ENCODE results near the gene MRTFA.

DNA sequence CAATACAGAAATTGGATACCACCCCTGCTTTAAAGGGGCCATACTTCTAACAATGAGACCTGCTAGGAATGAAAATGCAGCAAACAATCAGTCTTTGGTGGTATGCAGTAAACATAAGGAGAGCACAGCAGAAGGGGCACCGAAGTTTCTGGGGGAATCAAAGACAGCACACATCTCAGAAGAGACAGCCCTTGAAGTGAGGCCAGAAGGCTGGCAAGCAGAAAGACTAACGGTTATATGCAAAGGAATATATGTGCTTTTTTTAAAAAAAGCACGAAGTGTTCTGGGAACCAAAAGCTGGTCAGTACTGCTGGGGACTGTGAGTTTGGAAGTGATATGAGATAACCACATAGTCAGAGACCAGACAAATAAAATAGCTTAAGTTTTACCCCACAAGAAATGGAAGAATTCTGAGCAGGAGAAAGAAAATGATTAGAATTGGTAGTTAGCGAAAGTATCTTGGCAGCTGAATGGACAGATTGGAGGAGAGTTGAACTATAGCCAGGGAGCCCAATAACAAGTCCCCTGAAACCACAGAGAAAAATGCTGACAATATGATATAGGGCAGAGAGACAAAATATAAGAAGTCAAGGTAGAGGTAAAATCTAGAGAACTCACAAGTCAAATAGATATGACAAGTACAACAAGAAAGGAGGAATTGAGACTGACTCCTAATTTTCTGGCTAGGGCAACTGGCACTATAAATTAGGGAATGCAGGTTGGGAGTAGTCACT lies 125.7 kb downstream of the MRTFA start:
- TF ChIP-seq, protein P1, sequence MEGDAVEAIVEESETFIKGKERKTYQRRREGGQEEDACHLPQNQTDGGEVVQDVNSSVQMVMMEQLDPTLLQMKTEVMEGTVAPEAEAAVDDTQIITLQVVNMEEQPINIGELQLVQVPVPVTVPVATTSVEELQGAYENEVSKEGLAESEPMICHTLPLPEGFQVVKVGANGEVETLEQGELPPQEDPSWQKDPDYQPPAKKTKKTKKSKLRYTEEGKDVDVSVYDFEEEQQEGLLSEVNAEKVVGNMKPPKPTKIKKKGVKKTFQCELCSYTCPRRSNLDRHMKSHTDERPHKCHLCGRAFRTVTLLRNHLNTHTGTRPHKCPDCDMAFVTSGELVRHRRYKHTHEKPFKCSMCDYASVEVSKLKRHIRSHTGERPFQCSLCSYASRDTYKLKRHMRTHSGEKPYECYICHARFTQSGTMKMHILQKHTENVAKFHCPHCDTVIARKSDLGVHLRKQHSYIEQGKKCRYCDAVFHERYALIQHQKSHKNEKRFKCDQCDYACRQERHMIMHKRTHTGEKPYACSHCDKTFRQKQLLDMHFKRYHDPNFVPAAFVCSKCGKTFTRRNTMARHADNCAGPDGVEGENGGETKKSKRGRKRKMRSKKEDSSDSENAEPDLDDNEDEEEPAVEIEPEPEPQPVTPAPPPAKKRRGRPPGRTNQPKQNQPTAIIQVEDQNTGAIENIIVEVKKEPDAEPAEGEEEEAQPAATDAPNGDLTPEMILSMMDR (conservative IDR thresholded peaks at IDR 0.05; ENCODE audit: low read length), result no peak
- no peak for TF ChIP-seq EZH2phosphoT487 (IDR thresholded peaks at IDR 0.05; ENCODE audit: borderline replicate concordance, low read depth, low read length)
